NOMO-1 (cell line): ENCODE data around the gene PIGN.

Experiments
- DNase-seq, 2 experiments: peaks; one replicate each; lab custom pipeline; 2025; ENCODE audit not compliant: unreplicated experiment in 2 of 2; lab: John Stamatoyannopoulos, UW

Gene PIGN

GRCh38 chr18:62122330-62122729, 64.5 kb downstream of the PIGN start:
- no peak for DNase-seq

GRCh38 chr18:62119884-62120283, 67.0 kb downstream of the PIGN start:
- no peak for DNase-seq

- no peak for DNase-seq
Measured at GRCh38 chr18:62118328-62118727, 68.5 kb downstream of the PIGN start.

- no peak for DNase-seq
Measured at GRCh38 chr18:62109676-62110075, 77.2 kb downstream of the PIGN start.

GRCh38 chr18:62107881-62108280, 79.0 kb downstream of the PIGN start:
- no peak for DNase-seq

GRCh38 chr18:62106271-62106670, 80.6 kb downstream of the PIGN start:
- no peak for DNase-seq

- no peak for DNase-seq
Measured at GRCh38 chr18:62105376-62105775, 81.5 kb downstream of the PIGN start.

- DNase-seq: no peak
Measured at GRCh38 chr18:62102221-62102620, 84.6 kb downstream of the PIGN start.

- no peak for DNase-seq
Measured at GRCh38 chr18:62101321-62101721, 85.5 kb downstream of the PIGN start.

- no peak for DNase-seq
Measured at GRCh38 chr18:62098960-62099359, 87.9 kb downstream of the PIGN start.

GRCh38 chr18:62097698-62098097, 89.2 kb downstream of the PIGN start:
- no peak for DNase-seq

GRCh38 chr18:62091487-62092120, 95.3 kb downstream of the PIGN start:
- DNase-seq: no peak

- no peak for DNase-seq
Measured at GRCh38 chr18:62089174-62089573, 97.7 kb downstream of the PIGN start.

GRCh38 chr18:62088156-62088555, 98.7 kb downstream of the PIGN start:
- DNase-seq: no peak

- DNase-seq: peak; percentile 31 to 53
Measured at GRCh38 chr18:62085756-62086155, 101.1 kb downstream of the PIGN start.

- no peak for DNase-seq
Measured at GRCh38 chr18:62081761-62082294, 105.0 kb downstream of the PIGN start.

GRCh38 chr18:62081248-62081647, 105.6 kb downstream of the PIGN start:
- DNase-seq: no peak

- no peak for DNase-seq
Measured at GRCh38 chr18:62080172-62080900, 106.5 kb downstream of the PIGN start.

GRCh38 chr18:62073461-62074281, 113.2 kb downstream of the PIGN start:
- no peak for DNase-seq

GRCh38 chr18:62072370-62072769, 114.5 kb downstream of the PIGN start:
- DNase-seq: no peak

GRCh38 chr18:62071071-62071470, 115.8 kb downstream of the PIGN start:
- no peak for DNase-seq
